AG09319 (cell line): ENCODE measurements around the gene LMX1B.
"Not testable (repeated sequence)": the region's sequence is repeated elsewhere in the genome, so short reads cannot be mapped to it uniquely, and the experiment has no call there.

Experiments used
- DNase-seq: peaks from one replicate; pipeline ENCODE4 v3.0.0-alpha.2; 2010; ENCODE audit warnings: low read depth; ENCODE audit errors: extremely low read depth
- CTCF ChIP-seq: IDR thresholded peaks from 2 replicates; pipeline ENCODE4 v1.5.1; 2011; ENCODE audit warnings: low read depth, mild to moderate bottlenecking, inconsistent platforms, low read length, moderate library complexity

Gene LMX1B

DNA sequence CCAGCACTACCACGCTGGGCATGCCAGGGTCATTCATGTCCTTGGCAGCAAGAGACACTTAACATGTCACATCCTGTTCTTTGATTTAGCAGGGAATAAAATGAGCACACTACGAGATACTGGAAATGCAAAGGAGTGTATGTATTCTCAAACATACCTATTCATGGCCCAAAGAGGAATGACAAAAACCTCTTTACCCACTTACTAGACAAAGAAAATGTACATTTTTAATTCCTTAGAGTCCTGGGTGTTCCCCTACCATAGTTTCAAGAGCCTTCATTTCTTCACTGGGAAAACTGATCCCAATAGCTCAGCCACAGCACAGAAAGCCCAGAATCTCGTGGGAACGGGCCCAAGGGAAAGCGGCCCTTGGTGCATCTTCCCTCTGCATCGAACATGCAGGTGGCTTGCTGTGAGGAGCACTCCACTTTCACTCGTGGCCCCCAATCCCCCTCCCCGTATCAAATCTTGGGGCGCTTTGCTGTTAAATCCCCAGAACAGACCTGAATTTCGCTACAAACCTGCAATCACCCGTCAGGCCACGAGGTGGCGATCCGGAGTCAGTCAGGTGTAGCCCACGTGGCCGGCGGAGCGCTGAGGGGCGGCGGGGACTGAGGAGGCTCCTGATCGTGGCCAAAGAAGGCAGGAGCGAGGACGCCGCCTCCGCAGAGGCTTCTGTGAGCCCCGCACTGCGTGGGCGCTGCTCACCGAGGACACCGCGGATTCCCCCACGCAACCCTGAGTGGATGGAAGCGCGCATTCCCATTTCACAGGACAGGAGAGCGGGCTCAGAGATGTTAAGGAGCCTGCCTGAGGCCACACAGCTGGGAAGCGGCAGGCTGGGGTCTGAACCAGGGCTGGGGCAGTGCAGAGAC, 91.4 kb downstream of the LMX1B start:
- no peak for DNase-seq

DNA sequence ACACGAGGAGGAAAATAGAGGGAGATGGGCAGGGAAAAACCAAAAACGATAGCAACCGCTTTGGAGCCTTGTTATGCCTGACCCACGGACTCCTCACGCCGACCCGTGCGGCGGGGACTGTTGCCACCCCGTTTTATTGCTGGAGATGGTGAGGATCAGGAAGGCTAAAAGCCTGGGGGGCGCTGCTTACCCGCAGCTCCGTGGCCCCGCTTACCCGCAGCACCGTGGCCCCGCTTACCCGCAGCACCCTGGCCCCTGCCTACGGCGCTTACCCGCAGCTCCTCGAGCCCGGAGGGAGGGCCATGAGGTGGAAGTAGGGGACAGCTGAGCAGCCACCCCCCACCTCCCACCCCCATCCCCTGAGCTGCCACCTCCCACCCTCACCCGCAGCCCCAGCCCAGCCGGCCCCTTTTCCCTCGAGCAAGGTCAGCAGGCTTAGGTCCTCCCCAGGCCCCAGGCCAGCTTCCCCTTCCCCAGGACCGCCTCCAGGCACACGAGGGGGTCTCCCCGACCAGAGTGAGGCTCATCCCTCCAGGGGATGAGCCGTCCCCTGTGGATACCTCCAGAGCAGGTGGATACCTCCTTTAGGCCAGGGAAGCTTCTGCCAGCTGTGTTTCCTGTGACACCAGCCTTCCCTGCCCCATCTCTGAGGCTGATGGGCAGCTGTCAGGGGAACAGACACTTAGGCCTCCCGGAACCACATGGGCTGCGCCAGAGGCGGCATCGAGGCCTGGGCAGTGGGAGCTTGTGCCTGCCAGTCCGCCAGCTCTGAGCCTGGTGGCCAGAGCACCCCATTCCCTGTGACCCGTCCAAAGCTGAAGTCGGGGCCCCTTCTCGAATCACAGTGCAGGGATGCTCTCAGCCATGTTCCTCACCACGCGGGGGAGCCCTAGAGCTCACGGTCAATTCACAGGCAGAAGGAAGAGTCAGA, 92.3 kb downstream of the LMX1B start:
- peak; percentile 72 for TF ChIP-seq CTCF
- no peak for DNase-seq

More for the DNA sequence above, 91.4 kb downstream of the LMX1B start:
- peak; percentile 88 for TF ChIP-seq CTCF

DNA sequence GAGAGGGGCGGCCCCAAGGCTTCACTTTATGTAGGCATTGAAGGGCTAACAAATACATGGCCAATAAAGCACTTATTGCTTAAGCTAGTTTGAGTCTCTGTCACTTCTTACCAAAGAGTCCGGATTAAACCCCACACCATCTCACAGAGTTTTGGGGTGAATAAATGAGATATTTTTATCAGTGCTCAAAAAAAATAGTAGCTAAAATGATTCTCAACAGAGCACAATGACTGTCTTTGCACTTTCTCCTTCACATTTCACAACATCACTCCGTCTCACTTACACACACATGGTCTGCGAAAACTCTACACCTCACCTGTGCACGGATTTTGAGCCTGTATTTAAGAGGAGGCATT, 92.9 kb downstream of the LMX1B start:
- DNase-seq: no peak

GRCh38 chr9:126707083-126707482, 93.4 kb downstream of the LMX1B start:
- TF ChIP-seq CTCF: no peak
- no peak for DNase-seq

More for the DNA sequence above, 92.9 kb downstream of the LMX1B start:
- no peak for TF ChIP-seq CTCF

GRCh38 chr9:126707712-126708111, 94.0 kb downstream of the LMX1B start:
- DNase-seq: not testable (repeated sequence)

- no peak for DNase-seq
- no peak for TF ChIP-seq CTCF
Observed at GRCh38 chr9:126708178-126708577, 94.5 kb downstream of the LMX1B start.

DNA sequence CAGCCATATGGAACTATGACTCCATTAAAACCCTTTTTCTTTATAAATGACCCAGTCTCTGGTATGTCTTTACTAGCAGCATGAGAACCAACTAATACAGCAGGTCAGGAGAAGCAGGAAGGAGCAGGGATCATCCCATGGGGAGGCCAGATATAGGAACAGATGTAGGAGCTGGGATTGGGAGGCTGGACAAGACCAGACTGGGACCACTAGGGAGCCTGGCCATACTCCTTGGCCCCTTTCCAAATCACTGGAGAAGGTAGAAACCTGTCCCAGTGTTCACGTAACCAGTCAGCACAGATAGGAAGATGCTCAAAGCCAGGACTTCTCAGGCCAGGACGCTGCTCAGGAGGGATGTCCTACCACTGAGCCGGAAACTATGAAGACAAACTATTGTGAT, 95.5 kb downstream of the LMX1B start:
- TF ChIP-seq CTCF: no peak
- no peak for DNase-seq
